IMR-90 (cell line): ENCODE data around the gene RASGRP4. TPM values are rescaled to one million over a fixed set of nuclear protein-coding genes. Genes with fewer than 3 reads are reported as not detected.

Experiments used
- ATAC-seq: fragments of 200-7000 bp; cut with Tn5 transposase; 2 replicates; pipeline ENCODE4 v1.9.1; 2020; ENCODE audit warnings: low read depth, mild to moderate bottlenecking, moderate library complexity
- BruUV-seq: library from RNA; stranded (reverse); fragments of 400-500 nt; replicated peaks from 2 replicates; lab custom pipeline; 2021; lab: Mats Ljungman, UMichigan
- CTCF ChIA-PET: fragments of 300-600 bp; formaldehyde crosslinking; extraction: SDS; loops from one replicate; lab custom pipeline; 2021; ENCODE audit warnings: antibody characterized with exemption; lab: Yijun Ruan, JAX
- POLR2A ChIA-PET: fragments of 300-600 bp; sonication (Branson Sonifier 250); formaldehyde crosslinking; loops from one replicate; lab custom pipeline; 2022; ENCODE audit warnings: antibody characterized with exemption; ENCODE audit not compliant: unreplicated experiment; lab: Charles Lee
- DNase-seq: peaks from one replicate; pipeline ENCODE4 v3.0.0; 2013
- H2AFZ ChIP-seq: replicated peaks from 2 replicates; pipeline ENCODE3; 2013; ENCODE audit warnings: low read length, mild to moderate bottlenecking; ENCODE audit not compliant: poor library complexity
- H2AK5ac ChIP-seq: 2 replicates; pipeline ENCODE4 v1.6.1; 2013; ENCODE audit warnings: low read depth, low read length, inconsistent platforms
- H2AK9ac ChIP-seq: replicated peaks from 2 replicates; pipeline ENCODE3; 2013; ENCODE audit warnings: mild to moderate bottlenecking, low read depth, low read length, moderate library complexity; ENCODE audit not compliant: poor library complexity
- H2BK120ac ChIP-seq: 2 replicates; pipeline ENCODE4 v1.6.1; 2013; ENCODE audit warnings: low read depth, low read length, inconsistent platforms
- H2BK15ac ChIP-seq: 3 replicates; pipeline ENCODE4 v1.6.1; 2013; ENCODE audit warnings: low read depth, low read length, inconsistent platforms
- H2BK20ac ChIP-seq: 2 replicates; pipeline ENCODE4 v1.6.1; 2013; ENCODE audit warnings: low read depth, mild to moderate bottlenecking, inconsistent platforms, low read length, moderate library complexity
- H2BK5ac ChIP-seq: 2 replicates; pipeline ENCODE4 v1.6.1; 2013; ENCODE audit warnings: mild to moderate bottlenecking, low read depth, low read length, inconsistent platforms; ENCODE audit not compliant: poor library complexity, severe bottlenecking
- H3K14ac ChIP-seq: replicated peaks from 2 replicates; pipeline ENCODE4 v1.6.1; 2013; ENCODE audit warnings: low read depth, low read length, inconsistent platforms
- H3K18ac ChIP-seq: 2 replicates; pipeline ENCODE4 v1.6.1; 2013; ENCODE audit warnings: low read depth, low read length, control low read depth
- H3K23ac ChIP-seq: 2 replicates; pipeline ENCODE4 v1.6.1; 2013; ENCODE audit warnings: low read depth, low read length, inconsistent platforms
- H3K27ac ChIP-seq: 2 replicates; pipeline ENCODE4 v1.5.1; 2013; ENCODE audit warnings: mild to moderate bottlenecking, control low read depth, low read length; ENCODE audit not compliant: insufficient read depth
- H3K27me3 ChIP-seq: 2 replicates; pipeline ENCODE4 v1.6.1; 2013; ENCODE audit warnings: low read length; ENCODE audit not compliant: control insufficient read depth, insufficient read depth
- H3K36me3 ChIP-seq: 2 replicates; pipeline ENCODE4 v1.6.1; 2013; ENCODE audit warnings: low read length, mixed read lengths; ENCODE audit not compliant: control insufficient read depth, insufficient read depth
- H3K4ac ChIP-seq: 2 replicates; pipeline ENCODE4 v1.6.1; 2013; ENCODE audit warnings: low read depth, low read length, inconsistent platforms
- H3K4me1 ChIP-seq: 2 replicates; pipeline ENCODE4 v1.6.1; 2013; ENCODE audit warnings: low read length, mixed read lengths; ENCODE audit not compliant: control insufficient read depth, insufficient read depth
- H3K4me2 ChIP-seq: 2 replicates; pipeline ENCODE4 v1.6.1; 2013; ENCODE audit warnings: low read depth, mild to moderate bottlenecking, control low read depth, low read length, moderate library complexity
- H3K4me3 ChIP-seq: 2 replicates; pipeline ENCODE4 v1.5.1; 2013; ENCODE audit warnings: low read depth, mild to moderate bottlenecking, control low read depth, low read length, moderate library complexity; ENCODE audit not compliant: insufficient read depth
- H3K56ac ChIP-seq: 2 replicates; pipeline ENCODE4 v1.6.1; 2013; ENCODE audit warnings: low read length, inconsistent platforms; ENCODE audit not compliant: insufficient read depth; ENCODE audit errors: extremely low read depth
- H3K79me1 ChIP-seq, 2 experiments: 2 replicates each; pipeline ENCODE4 v1.6.1; 2013; ENCODE audit warnings: low read length in 2 of 2, inconsistent platforms in 1 of 2, low read depth in 1 of 2
- H3K9ac ChIP-seq: 2 replicates; pipeline ENCODE4 v1.6.1; 2013; ENCODE audit warnings: low read depth, low read length, control low read depth
- H3K9me1 ChIP-seq: 2 replicates; pipeline ENCODE4 v1.6.1; 2013; ENCODE audit warnings: low read length, inconsistent platforms; ENCODE audit not compliant: insufficient read depth
- H3K9me3 ChIP-seq: 2 replicates; pipeline ENCODE4 v1.6.1; 2013; ENCODE audit warnings: low read length; ENCODE audit not compliant: control insufficient read depth, insufficient read depth
- H4K20me1 ChIP-seq: 2 replicates; pipeline ENCODE4 v1.6.1; 2013; ENCODE audit warnings: low read length, inconsistent platforms; ENCODE audit not compliant: insufficient read depth
- H4K5ac ChIP-seq: 2 replicates; pipeline ENCODE4 v1.6.1; 2013; ENCODE audit warnings: mild to moderate bottlenecking, low read depth, low read length, control low read depth
- H4K8ac ChIP-seq, 2 experiments: 2 replicates each; pipeline ENCODE4 v1.6.1; 2013; ENCODE audit warnings: low read depth in 2 of 2, low read length in 2 of 2, control low read depth in 1 of 2, inconsistent platforms in 1 of 2
- H4K91ac ChIP-seq: 2 replicates; pipeline ENCODE4 v1.6.1; 2013; ENCODE audit warnings: low read depth, low read length, inconsistent platforms; ENCODE audit not compliant: insufficient read depth
- CTCF ChIP-seq: conservative IDR thresholded peaks from 2 replicates; pipeline ENCODE4 v1.5.1; 2012; ENCODE audit warnings: mild to moderate bottlenecking, low read depth, low read length, improper control_type of control experiment
- MAZ ChIP-seq: IDR thresholded peaks from 2 replicates; pipeline ENCODE4 v1.6.1; 2012; ENCODE audit warnings: low read depth, mild to moderate bottlenecking, low read length, improper control_type of control experiment, moderate library complexity, borderline replicate concordance
- MXI1 ChIP-seq: IDR thresholded peaks from 2 replicates; pipeline ENCODE4 v1.6.1; 2012; ENCODE audit warnings: low read depth, mild to moderate bottlenecking, low read length, moderate library complexity, borderline replicate concordance
- RAD21 ChIP-seq: IDR thresholded peaks from 2 replicates; pipeline ENCODE4 v1.6.1; 2012; ENCODE audit warnings: low read length, improper control_type of control experiment
- WGBS, 2 experiments: methylation state at CpG; one replicate each; pipeline versions ENCODE4 v1.1.5 to v1.1.7; 2013; ENCODE audit warnings: missing lambda C conversion rate in 2 of 2; ENCODE audit not compliant: insufficient read length in 1 of 2; ENCODE audit errors: extremely low coverage in 2 of 2; 5-methylcytosine and 5-hydroxymethylcytosine counted together
- dilution Hi-C: fragments of 300-500 bp; cut with HindIII; formaldehyde crosslinking; loops from one replicate; pipeline ENCODE4 v1.14.3; 2018; ENCODE audit warnings: low sequenced_read_pairs; ENCODE audit not compliant: unreplicated experiment
- in situ Hi-C: fragments of 300-500 bp; cut with MboI; formaldehyde crosslinking; loops from 3 replicates; pipeline ENCODE4 v1.14.3; 2019; ENCODE audit warnings: low sequenced_read_pairs, inconsistent platforms, mixed read lengths
- intact Hi-C: fragments of 100-400 bp; cut with micrococcal nuclease; formaldehyde crosslinking; loops from 2 replicates; pipeline ENCODE4 v1.10.0; 2022
- polyA plus RNA-seq, 3 experiments: library from polyadenylated mRNA; depleted of rRNA; stranded (reverse); fragments of >200 nt; gene quantifications; 2 replicates each; pipeline ENCODE4 v1.2.3, GENCODE V29; 2012; ENCODE audit warnings: low replicate concordance in 1 of 3
- total RNA-seq: library from RNA; depleted of rRNA; stranded (reverse); fragments of >200 nt; gene quantifications from 2 replicates; pipeline ENCODE4 v1.2.3, GENCODE V29; 2012

RASGRP4 gene
- total and polyA plus RNA-seq, 2 of the 4 experiments (the other 2 are of a cell fraction): not detected

GRCh38 chr19:38467541-38468525 is 41.8 kb upstream of the RASGRP4 start:
- dilution Hi-C loops: no loop called here

More at GRCh38 chr19:38467541-38468525, 41.8 kb upstream of the RASGRP4 start:
- in situ Hi-C loops (loop anchor here (25.0 kb wide), 1 partner anchor 744 kb away; the partner anchor contains the start of gene SYCN), intact Hi-C loops (no loop called here)
- Histone ChIP-seq H4K20me1 (no peaks in the 10 kb centered on the region), H3K9ac (no peak overlapping the region), H4K5ac (no peak overlapping the region), H2AFZ (no peak overlapping the region), H2BK15ac (no peak overlapping the region), H2BK5ac (peak overlapping the region; percentile 8), H3K4me2 (no peak overlapping the region), H2AK9ac (no peak overlapping the region), H3K4me3 (no peak overlapping the region), H3K27me3 (peaks cover 5% of the 10 kb centered on the region; the same call in 1 of the 2 replicates), H3K23ac (no peak overlapping the region), H2BK20ac (no peak overlapping the region), H3K9me1 (no peaks in the 10 kb centered on the region), H3K18ac (no peak overlapping the region), H2BK120ac (no peak overlapping the region), H3K9me3 (no peaks in the 10 kb centered on the region), H3K27ac (no peak overlapping the region), H3K36me3 (no peaks in the 10 kb centered on the region), H3K4ac (no peak overlapping the region), H3K79me1 (no peaks in the 10 kb centered on the region), H3K4me1 (no peaks in the 10 kb centered on the region), H4K91ac (no peak overlapping the region), H4K8ac (no peak overlapping the region), H3K56ac (no peak overlapping the region), H2AK5ac (no peak overlapping the region), H3K14ac (no peak overlapping the region)
- ATAC-seq (no peak), DNase-seq (no peak)
- TF ChIP-seq CTCF (no peak), RAD21 (no peak), MXI1 (no peak), MAZ (no peak)
- POLR2A ChIA-PET: no interaction called here
- 66% methylated on average over 16 of the region's 17 CpGs; no CpG with 5 or more reads in 1 of the 2 experiments for WGBS, 2 experiments
- BruUV-seq: no TSS peak
- CTCF ChIA-PET: interaction anchor here (1.0 kb wide), 2 partner anchors 10 to 65 kb away, joined by 3 read pairs; partner anchors contain the start of gene FAM98C
